Neural cell (in vitro differentiated cells): Measurements from ENCODE around the gene POGZ. TPM values are rescaled to one million over a fixed set of nuclear protein-coding genes. Genes with fewer than 3 reads are reported as not detected.
"Not testable (repeated sequence)": the region's sequence is repeated elsewhere in the genome, so short reads cannot be mapped to it uniquely, and the experiment has no call there.

Experiments used
- H2AFZ ChIP-seq: fragments of 200-600, 300-800 bp; sonication (generic), shearing (Covaris generic); 2 replicates; pipeline ENCODE4 v1.6.0; 2014; ENCODE audit warnings: low read depth, mild to moderate bottlenecking, antibody characterized with exemption, low read length, moderate library complexity
- H3F3A ChIP-seq: fragments of 200-600 bp; shearing (Covaris generic); 2 replicates; pipeline ENCODE4 v1.6.1; 2016; ENCODE audit warnings: mild to moderate bottlenecking, moderate library complexity, mixed read lengths, antibody characterized with exemption, low read length; ENCODE audit not compliant: insufficient read depth, poor library complexity, severe bottlenecking
- H3K27ac ChIP-seq: fragments of 200-600, 300-800 bp; sonication (generic), shearing (Covaris generic); 2 replicates; pipeline ENCODE4 v1.5.1; 2014; ENCODE audit warnings: mild to moderate bottlenecking, low read length, moderate library complexity
- H3K27me3 ChIP-seq: fragments of 300-800, 200-600 bp; sonication (generic), shearing (Covaris generic); 2 replicates; pipeline ENCODE4 v1.6.0; 2014; ENCODE audit warnings: mild to moderate bottlenecking, low read depth, low read length, moderate library complexity; ENCODE audit not compliant: insufficient read depth
- H3K36me3 ChIP-seq: fragments of 300-800, 200-600 bp; sonication (generic), shearing (Covaris generic); 2 replicates; pipeline ENCODE4 v1.5.1; 2014; ENCODE audit warnings: mild to moderate bottlenecking, antibody characterized with exemption, low read length, moderate library complexity; ENCODE audit not compliant: insufficient read depth
- H3K4me2 ChIP-seq: fragments of 300-800, 200-600 bp; sonication (generic), shearing (Covaris generic); 2 replicates; pipeline ENCODE4 v1.6.0; 2014; ENCODE audit warnings: mild to moderate bottlenecking, low read length
- H3K4me3 ChIP-seq: fragments of 300-800, 200-600 bp; sonication (generic), shearing (Covaris generic); 2 replicates; pipeline ENCODE4 v1.5.1; 2014; ENCODE audit warnings: mild to moderate bottlenecking, low read length, moderate library complexity
- H3K79me2 ChIP-seq: fragments of 200-600 bp; shearing (Covaris generic); replicated peaks from 2 replicates; pipeline ENCODE4 v1.6.0; 2014; ENCODE audit warnings: mild to moderate bottlenecking, low read length, moderate library complexity; ENCODE audit not compliant: insufficient read depth
- H3K9ac ChIP-seq: fragments of 300-800, 200-600 bp; sonication (generic), shearing (Covaris generic); 2 replicates; pipeline ENCODE4 v1.6.1; 2016; ENCODE audit warnings: mild to moderate bottlenecking, low read length, mixed read lengths
- H3K9me2 ChIP-seq: fragments of 200-600 bp; shearing (Covaris generic); 2 replicates; pipeline ENCODE4 v1.6.1; 2016; ENCODE audit warnings: mild to moderate bottlenecking, low read length, mixed read lengths; ENCODE audit not compliant: insufficient read depth
- H3K9me3 ChIP-seq: fragments of 200-600, 300-800 bp; sonication (generic), shearing (Covaris generic); 2 replicates; pipeline ENCODE4 v1.6.1; 2016; ENCODE audit warnings: mild to moderate bottlenecking, mixed run types, low read length, moderate library complexity, mixed read lengths
- H4K20me1 ChIP-seq: fragments of 200-600 bp; shearing (Covaris generic); 2 replicates; pipeline ENCODE4 v1.6.1; 2016; ENCODE audit warnings: mild to moderate bottlenecking, mixed run types; ENCODE audit not compliant: insufficient read depth
- CTCF ChIP-seq: fragments of 450-650 bp; IDR thresholded peaks from 2 replicates; pipeline ENCODE4 v1.5.1; 2014; ENCODE audit warnings: antibody characterized with exemption, mild to moderate bottlenecking, moderate library complexity; ENCODE audit not compliant: poor library complexity, severe bottlenecking
- EP300 ChIP-seq: fragments of 450-650 bp; conservative IDR thresholded peaks from 2 replicates; pipeline ENCODE4 v1.6.1; 2014; ENCODE audit warnings: antibody characterized with exemption, mild to moderate bottlenecking, moderate library complexity; ENCODE audit not compliant: poor library complexity, severe bottlenecking
- EZH2 ChIP-seq: fragments of 200-600, 300-800 bp; shearing (Covaris generic), sonication (generic); IDR thresholded peaks from 2 replicates; pipeline ENCODE4 v1.6.1; 2014; ENCODE audit warnings: antibody characterized with exemption, low read length, borderline replicate concordance, mild to moderate bottlenecking; ENCODE audit not compliant: insufficient read depth, poor library complexity, severe bottlenecking
- MXI1 ChIP-seq: fragments of 450-650 bp; conservative IDR thresholded peaks from 2 replicates; pipeline ENCODE4 v1.6.1; 2014; ENCODE audit warnings: antibody characterized with exemption, mild to moderate bottlenecking; ENCODE audit not compliant: poor library complexity, severe bottlenecking
- POLR2AphosphoS5 ChIP-seq: IDR thresholded peaks from 2 replicates; pipeline ENCODE4 v1.6.1; 2012
- RAD21 ChIP-seq: fragments of 450-650 bp; conservative IDR thresholded peaks from 2 replicates; pipeline ENCODE4 v1.6.1; 2014; ENCODE audit warnings: antibody characterized with exemption, mild to moderate bottlenecking, moderate library complexity
- REST ChIP-seq: IDR thresholded peaks from 2 replicates; pipeline ENCODE4 v1.6.1; 2012; ENCODE audit warnings: borderline replicate concordance
- SMC3 ChIP-seq: fragments of 450-650 bp; conservative IDR thresholded peaks from 2 replicates; pipeline ENCODE4 v1.6.1; 2014; ENCODE audit warnings: antibody characterized with exemption, mild to moderate bottlenecking, moderate library complexity; ENCODE audit not compliant: poor library complexity
- TAF1 ChIP-seq: IDR thresholded peaks from 2 replicates; pipeline ENCODE4 v1.6.1; 2012; ENCODE audit warnings: low read depth
- polyA plus RNA-seq: library from polyadenylated mRNA; depleted of rRNA; stranded (reverse); fragments of >200 nt; gene quantifications from 2 replicates; pipeline ENCODE4 v1.2.3, GENCODE V29; 2014

Gene POGZ
- polyA plus RNA-seq, 1 donor from 2014 or later = 50.2 TPM

GRCh38 chr1:151443846-151444782, 15.2 kb downstream of the POGZ start:
- Histone ChIP-seq H3F3A (no peaks in the 10 kb centered on the region), H2AFZ (no peak overlapping the region), H3K36me3 (no peaks in the 10 kb centered on the region), H3K27ac (no peak overlapping the region), H3K4me2 (no peak overlapping the region), H4K20me1 (peaks cover 5% of the 10 kb centered on the region), H3K4me3 (no peak overlapping the region), H3K9me3 (no peaks in the 10 kb centered on the region), H3K9ac (no peak overlapping the region), H3K79me2 (peaks cover 99% of the 10 kb centered on the region), H3K27me3 (no peaks in the 10 kb centered on the region), H3K9me2 (no peaks in the 10 kb centered on the region)
- no peak for TF ChIP-seq MXI1
- TF ChIP-seq RAD21 = peak; percentile 60
- TF ChIP-seq SMC3 = no peak
- TF ChIP-seq POLR2AphosphoS5 = no peak
- no peak for TF ChIP-seq EP300
- no peak for TF ChIP-seq TAF1
- TF ChIP-seq REST = no peak
- TF ChIP-seq CTCF = peak; percentile 68
- TF ChIP-seq EZH2 = no peak

- not testable (repeated sequence) for H3K9me3 ChIP-seq, H3F3A ChIP-seq, H3K36me3 ChIP-seq, H4K20me1 ChIP-seq, H2AFZ ChIP-seq, H3K4me3 ChIP-seq, H3K9me2 ChIP-seq, H3K4me2 ChIP-seq, H3K27me3 ChIP-seq, H3K27ac ChIP-seq, H3K9ac ChIP-seq
- H3K79me2 ChIP-seq = peaks cover 73% of the 10 kb centered on the region
These were observed 21.9 kb downstream of the POGZ start for GRCh38 chr1:151437396-151437795.
